ENCODE measurements around the gene CFAP53.
A peak's percentile ranks its signal among the peaks of the same experiment; 100 is the strongest.
"Not testable (repeated sequence)": the region's sequence is repeated elsewhere in the genome, so short reads cannot be mapped to it uniquely, and the experiment has no call there.

The CFAP53 gene

GRCh38 chr18:50273203-50274043, 7.1 kb upstream of the CFAP53 start:
- Histone ChIP-seq H3K27me3 (ENCODE audit: control insufficient read depth in 5 of 5, insufficient read depth in 4 of 5, low read length in 5 of 5) (no peaks in the 10 kb centered on the region), H3K36me3 (ENCODE audit: control insufficient read depth in 5 of 5, insufficient read depth in 5 of 5, low read length in 5 of 5) (peaks cover 18 to 90% (median 83%) of the 10 kb centered on the region in 5 donors), H3K4me1 (ENCODE audit: control insufficient read depth in 5 of 5, insufficient read depth in 5 of 5, low read length in 5 of 5) (peaks cover 0 to 2% (median 0%) of the 10 kb centered on the region in 5 donors), H3K9me3 (ENCODE audit: control insufficient read depth in 5 of 5, low read length in 5 of 5) (no peaks in the 10 kb centered on the region), H3K9ac (ENCODE audit: low read length in 5 of 5) (no peak overlapping the region), H3K4me3 (ENCODE audit: low read depth in 1 of 5, low read length in 5 of 5) (no peak overlapping the region), H3K27ac (ENCODE audit: low read depth, low read length) (no peak overlapping the region)

GRCh38 chr18:50272568-50272967, 6.3 kb upstream of the CFAP53 start:
- Histone ChIP-seq H3K4me1 (ENCODE audit: control insufficient read depth in 5 of 5, insufficient read depth in 5 of 5, low read length in 5 of 5) (peaks cover 2 to 11% (median 3%) of the 10 kb centered on the region in 5 donors), H3K36me3 (ENCODE audit: control insufficient read depth in 5 of 5, insufficient read depth in 5 of 5, low read length in 5 of 5) (peaks cover 15 to 83% (median 80%) of the 10 kb centered on the region in 5 donors), H3K4me3 (ENCODE audit: low read depth in 1 of 5, low read length in 5 of 5) (no peak overlapping the region)

GRCh38 chr18:50268022-50268747, 1.9 kb upstream of the CFAP53 start:
- Histone ChIP-seq H3K4me1 (ENCODE audit: control insufficient read depth in 5 of 5, insufficient read depth in 5 of 5, low read length in 5 of 5) (peaks cover 6 to 31% (median 20%) of the 10 kb centered on the region in 5 donors), H3K9ac (ENCODE audit: low read length in 5 of 5) (peak overlapping the region in 4 of 5 donors; percentile 58 to 83 (median 76))

More at GRCh38 chr18:50272568-50272967, 6.3 kb upstream of the CFAP53 start:
- H3K27ac ChIP-seq (ENCODE audit: low read depth, low read length), result no peak overlapping the region
- no peak overlapping the region for H3K9ac ChIP-seq (ENCODE audit: low read length in 5 of 5)
- no peaks in the 10 kb centered on the region for H3K27me3 ChIP-seq (ENCODE audit: control insufficient read depth in 5 of 5, insufficient read depth in 4 of 5, low read length in 5 of 5)
- H3K9me3 ChIP-seq (ENCODE audit: control insufficient read depth in 5 of 5, low read length in 5 of 5), result no peaks in the 10 kb centered on the region

GRCh38 chr18:50262977-50263376, 3.3 kb downstream of the CFAP53 start:
- Histone ChIP-seq H3K36me3 (ENCODE audit: control insufficient read depth in 5 of 5, insufficient read depth in 5 of 5, low read length in 5 of 5) (no peaks in the 10 kb centered on the region), H3K9me3 (ENCODE audit: control insufficient read depth in 5 of 5, low read length in 5 of 5) (no peaks in the 10 kb centered on the region), H3K4me1 (ENCODE audit: control insufficient read depth in 5 of 5, insufficient read depth in 5 of 5, low read length in 5 of 5) (peaks cover 6 to 24% (median 20%) of the 10 kb centered on the region in 5 donors), H3K27ac (ENCODE audit: low read depth, low read length) (no peak overlapping the region), H3K9ac (ENCODE audit: low read length in 5 of 5) (no peak overlapping the region), H3K4me3 (ENCODE audit: low read depth in 1 of 5, low read length in 5 of 5) (no peak overlapping the region), H3K27me3 (ENCODE audit: control insufficient read depth in 5 of 5, insufficient read depth in 4 of 5, low read length in 5 of 5) (no peaks in the 10 kb centered on the region)

More at GRCh38 chr18:50268022-50268747, 1.9 kb upstream of the CFAP53 start:
- Histone ChIP-seq H3K27me3 (ENCODE audit: control insufficient read depth in 5 of 5, insufficient read depth in 4 of 5, low read length in 5 of 5) (no peaks in the 10 kb centered on the region), H3K9me3 (ENCODE audit: control insufficient read depth in 5 of 5, low read length in 5 of 5) (no peaks in the 10 kb centered on the region), H3K36me3 (ENCODE audit: control insufficient read depth in 5 of 5, insufficient read depth in 5 of 5, low read length in 5 of 5) (peaks cover 10 to 43% (median 41%) of the 10 kb centered on the region in 5 donors), H3K4me3 (ENCODE audit: low read depth in 1 of 5, low read length in 5 of 5) (peak overlapping the region; percentile 22 to 73 (median 70)), H3K27ac (ENCODE audit: low read depth, low read length) (peak overlapping the region; percentile 80)

- Histone ChIP-seq H3K4me1 (ENCODE audit: control insufficient read depth in 5 of 5, insufficient read depth in 5 of 5, low read length in 5 of 5) (no peaks in the 10 kb centered on the region), H3K4me3 (ENCODE audit: low read depth in 1 of 5, low read length in 5 of 5) (no peak overlapping the region), H3K27me3 (ENCODE audit: control insufficient read depth in 5 of 5, insufficient read depth in 4 of 5, low read length in 5 of 5) (no peaks in the 10 kb centered on the region), H3K36me3 (ENCODE audit: control insufficient read depth in 5 of 5, insufficient read depth in 5 of 5, low read length in 5 of 5) (no peaks in the 10 kb centered on the region), H3K9ac (ENCODE audit: low read length in 5 of 5) (no peak overlapping the region), H3K9me3 (ENCODE audit: control insufficient read depth in 5 of 5, low read length in 5 of 5) (no peaks in the 10 kb centered on the region), H3K27ac (ENCODE audit: low read depth, low read length) (no peak overlapping the region)
Measured at GRCh38 chr18:50250935-50251334, 15.4 kb downstream of the CFAP53 start.

- no peaks in the 10 kb centered on the region for H3K4me1 ChIP-seq (ENCODE audit: control insufficient read depth in 5 of 5, insufficient read depth in 5 of 5, low read length in 5 of 5)
- H3K9ac ChIP-seq (ENCODE audit: low read length in 5 of 5), result no peak overlapping the region
- no peaks in the 10 kb centered on the region for H3K36me3 ChIP-seq (ENCODE audit: control insufficient read depth in 5 of 5, insufficient read depth in 5 of 5, low read length in 5 of 5)
- no peaks in the 10 kb centered on the region for H3K27me3 ChIP-seq (ENCODE audit: control insufficient read depth in 5 of 5, insufficient read depth in 4 of 5, low read length in 5 of 5)
- no peak overlapping the region for H3K4me3 ChIP-seq (ENCODE audit: low read depth in 1 of 5, low read length in 5 of 5)
- H3K27ac ChIP-seq (ENCODE audit: low read depth, low read length), result no peak overlapping the region
- no peaks in the 10 kb centered on the region for H3K9me3 ChIP-seq (ENCODE audit: control insufficient read depth in 5 of 5, low read length in 5 of 5)
Measured at GRCh38 chr18:50249576-50249975, 16.7 kb downstream of the CFAP53 start.

- H3K36me3 ChIP-seq (ENCODE audit: control insufficient read depth in 5 of 5, insufficient read depth in 5 of 5, low read length in 5 of 5), result no peaks in the 10 kb centered on the region
- H3K9me3 ChIP-seq (ENCODE audit: control insufficient read depth in 5 of 5, low read length in 5 of 5), result no peaks in the 10 kb centered on the region
- H3K27me3 ChIP-seq (ENCODE audit: control insufficient read depth in 5 of 5, insufficient read depth in 4 of 5, low read length in 5 of 5), result no peaks in the 10 kb centered on the region
- no peaks in the 10 kb centered on the region for H3K4me1 ChIP-seq (ENCODE audit: control insufficient read depth in 5 of 5, insufficient read depth in 5 of 5, low read length in 5 of 5)
- no peak overlapping the region for H3K27ac ChIP-seq (ENCODE audit: low read depth, low read length)
- H3K9ac ChIP-seq (ENCODE audit: low read length in 5 of 5), result no peak overlapping the region
- no peak overlapping the region for H3K4me3 ChIP-seq (ENCODE audit: low read depth in 1 of 5, low read length in 5 of 5)
Measured at GRCh38 chr18:50247561-50247960, 18.7 kb downstream of the CFAP53 start.

GRCh38 chr18:50241768-50242167, 24.5 kb downstream of the CFAP53 start:
- not testable (repeated sequence) for H3K27ac ChIP-seq (ENCODE audit: low read depth, low read length); H3K36me3 ChIP-seq (ENCODE audit: control insufficient read depth in 5 of 5, insufficient read depth in 5 of 5, low read length in 5 of 5); H3K9me3 ChIP-seq (ENCODE audit: control insufficient read depth in 5 of 5, low read length in 5 of 5); H3K4me3 ChIP-seq (ENCODE audit: low read depth in 1 of 5, low read length in 5 of 5); H3K9ac ChIP-seq (ENCODE audit: low read length in 5 of 5); H3K27me3 ChIP-seq (ENCODE audit: control insufficient read depth in 5 of 5, insufficient read depth in 4 of 5, low read length in 5 of 5); H3K4me1 ChIP-seq (ENCODE audit: control insufficient read depth in 5 of 5, insufficient read depth in 5 of 5, low read length in 5 of 5)

- Histone ChIP-seq H3K27ac (ENCODE audit: low read depth, low read length) (no peak overlapping the region), H3K27me3 (ENCODE audit: control insufficient read depth in 5 of 5, insufficient read depth in 4 of 5, low read length in 5 of 5) (no peaks in the 10 kb centered on the region), H3K4me1 (ENCODE audit: control insufficient read depth in 5 of 5, insufficient read depth in 5 of 5, low read length in 5 of 5) (no peaks in the 10 kb centered on the region)
Measured at GRCh38 chr18:50240080-50240563, 26.2 kb downstream of the CFAP53 start.

GRCh38 chr18:50232419-50232818, 33.9 kb downstream of the CFAP53 start:
- no peak overlapping the region for H3K9ac ChIP-seq (ENCODE audit: low read length in 5 of 5)
- no peaks in the 10 kb centered on the region for H3K27me3 ChIP-seq (ENCODE audit: control insufficient read depth in 5 of 5, insufficient read depth in 4 of 5, low read length in 5 of 5)
- H3K9me3 ChIP-seq (ENCODE audit: control insufficient read depth in 5 of 5, low read length in 5 of 5), result no peaks in the 10 kb centered on the region
- H3K4me1 ChIP-seq (ENCODE audit: control insufficient read depth in 5 of 5, insufficient read depth in 5 of 5, low read length in 5 of 5), result no peaks in the 10 kb centered on the region
- no peaks in the 10 kb centered on the region for H3K36me3 ChIP-seq (ENCODE audit: control insufficient read depth in 5 of 5, insufficient read depth in 5 of 5, low read length in 5 of 5)
- H3K4me3 ChIP-seq (ENCODE audit: low read depth in 1 of 5, low read length in 5 of 5), result no peak overlapping the region
- no peak overlapping the region for H3K27ac ChIP-seq (ENCODE audit: low read depth, low read length)

More at GRCh38 chr18:50240080-50240563, 26.2 kb downstream of the CFAP53 start:
- no peaks in the 10 kb centered on the region for H3K36me3 ChIP-seq (ENCODE audit: control insufficient read depth in 5 of 5, insufficient read depth in 5 of 5, low read length in 5 of 5)
- H3K9me3 ChIP-seq (ENCODE audit: control insufficient read depth in 5 of 5, low read length in 5 of 5), result peaks cover 0 to 5% (median 3%) of the 10 kb centered on the region in 5 donors
- no peak overlapping the region for H3K9ac ChIP-seq (ENCODE audit: low read length in 5 of 5)
- H3K4me3 ChIP-seq (ENCODE audit: low read depth in 1 of 5, low read length in 5 of 5), result no peak overlapping the region
